A673 (cell line): Measurements from ENCODE around the gene ASB1. TPM values are rescaled to one million over a fixed set of nuclear protein-coding genes. Genes with fewer than 3 reads are reported as not detected.

ENCODE experiments used
- BruUV-seq: library from RNA; stranded (reverse); fragments of 400-500 nt; replicated peaks from 2 replicates; lab custom pipeline; 2021; lab: Mats Ljungman, UMichigan
- CTCF ChIA-PET: fragments of 300-600 bp; sonication (Branson Sonifier 250); formaldehyde crosslinking; loops from one replicate; lab custom pipeline; 2022; ENCODE audit warnings: antibody characterized with exemption; lab: Charles Lee
- POLR2A ChIA-PET: fragments of 300-600 bp; sonication (Branson Sonifier 250); formaldehyde crosslinking; loops from one replicate; lab custom pipeline; 2022; ENCODE audit warnings: antibody characterized with exemption; ENCODE audit not compliant: low non-redundant PET; lab: Charles Lee
- DNase-seq: peaks from one replicate; pipeline ENCODE4 v3.0.0-alpha.2; 2015; ENCODE audit warnings: low spot score
- H3K27ac ChIP-seq: fragments of 200-600 bp; sonication (generic); 2 replicates; pipeline ENCODE4 v1.5.1; 2016; ENCODE audit warnings: mixed run types, low read depth, mild to moderate bottlenecking, mixed read lengths, antibody characterized with exemption, low read length; ENCODE audit not compliant: poor library complexity, severe bottlenecking
- H3K27me3 ChIP-seq: fragments of 200-600 bp; sonication (generic); replicated peaks from 2 replicates; pipeline ENCODE4 v1.6.1; 2017; ENCODE audit warnings: mixed run types, low read depth, mild to moderate bottlenecking, mixed read lengths, antibody characterized with exemption, low read length; ENCODE audit not compliant: insufficient read depth, poor library complexity
- H3K36me3 ChIP-seq: fragments of 200-600 bp; sonication (generic); 2 replicates; pipeline ENCODE4 v1.6.1; 2016; ENCODE audit warnings: mixed run types, mild to moderate bottlenecking, mixed read lengths, antibody characterized with exemption, low read length; ENCODE audit not compliant: insufficient read depth, poor library complexity, severe bottlenecking
- H3K4me1 ChIP-seq: fragments of 200-600 bp; sonication (generic); 2 replicates; pipeline ENCODE4 v1.6.1; 2017; ENCODE audit warnings: mixed run types, mild to moderate bottlenecking, mixed read lengths, antibody characterized with exemption, low read length; ENCODE audit not compliant: insufficient read depth, poor library complexity, severe bottlenecking
- H3K4me3 ChIP-seq: fragments of 200-600 bp; sonication (generic); 2 replicates; pipeline ENCODE4 v1.5.1; 2016; ENCODE audit warnings: low read depth, mixed run types, mild to moderate bottlenecking, mixed read lengths, low read length; ENCODE audit not compliant: poor library complexity, severe bottlenecking
- H3K9me3 ChIP-seq: fragments of 200-600 bp; sonication (generic); 2 replicates; pipeline ENCODE4 v1.6.1; 2016; ENCODE audit warnings: mixed run types, low read depth, mild to moderate bottlenecking, mixed read lengths, antibody characterized with exemption, low read length; ENCODE audit not compliant: poor library complexity, severe bottlenecking
- CTCF ChIP-seq: fragments of 300-800, 200-600 bp; sonication (generic); conservative IDR thresholded peaks from 2 replicates; pipeline ENCODE4 v1.5.1; 2017; ENCODE audit warnings: low read depth, mild to moderate bottlenecking, antibody characterized with exemption, low read length, moderate library complexity, mixed read lengths
- EZH2 ChIP-seq: fragments of 200-600 bp; sonication (generic); IDR thresholded peaks from 2 replicates; pipeline ENCODE4 v1.6.1; 2017; ENCODE audit warnings: borderline replicate concordance, low read depth, mild to moderate bottlenecking, mixed read lengths, antibody characterized with exemption, low read length; ENCODE audit not compliant: poor library complexity, severe bottlenecking
- intact Hi-C: fragments of 100-400 bp; cut with micrococcal nuclease; formaldehyde crosslinking; loops from one replicate; pipeline ENCODE4 v1.10.0; 2022; ENCODE audit not compliant: unreplicated experiment
- total RNA-seq: library from RNA; stranded (reverse); gene quantifications from 2 replicates; pipeline ENCODE4 v1.2.3, GENCODE V29; 2021

ASB1 gene
- total RNA-seq, 1 experiment from 2014 or later: 36.9 TPM

GRCh38 chr2:238473523-238473922 lies 46.8 kb downstream of the ASB1 start:
- TF ChIP-seq CTCF: no peak
- TF ChIP-seq EZH2: no peak
- Histone ChIP-seq H3K27ac (no peak overlapping the region), H3K4me1 (no peaks in the 10 kb centered on the region), H3K27me3 (no peaks in the 10 kb centered on the region), H3K9me3 (peaks cover 24% of the 10 kb centered on the region), H3K4me3 (no peak overlapping the region), H3K36me3 (no peaks in the 10 kb centered on the region)
- POLR2A ChIA-PET: no interaction called here
- no peak for DNase-seq
- CTCF ChIA-PET: no interaction called here
- no TSS peak for BruUV-seq
- intact Hi-C loops: no loop called here

- Histone ChIP-seq H3K36me3 (no peaks in the 10 kb centered on the region), H3K9me3 (peaks cover 24% of the 10 kb centered on the region), H3K4me1 (no peaks in the 10 kb centered on the region), H3K27me3 (no peaks in the 10 kb centered on the region), H3K4me3 (no peak overlapping the region), H3K27ac (no peak overlapping the region)
- TF ChIP-seq CTCF (no peak), EZH2 (no peak)
- BruUV-seq: no TSS peak
- CTCF ChIA-PET: no interaction called here
- POLR2A ChIA-PET: no interaction called here
- no peak for DNase-seq
- intact Hi-C loops: no loop called here
Measured at GRCh38 chr2:238475034-238475433, 48.3 kb downstream of the ASB1 start.

- ChIA-PET POLR2A (no interaction called here), CTCF (no interaction called here)
- BruUV-seq: no TSS peak
Measured at GRCh38 chr2:238475566-238475965, 48.8 kb downstream of the ASB1 start.

More at GRCh38 chr2:238475566-238475965, 48.8 kb downstream of the ASB1 start:
- no peak overlapping the region for H3K27ac ChIP-seq
- H3K36me3 ChIP-seq: no peaks in the 10 kb centered on the region
- TF ChIP-seq CTCF (no peak), EZH2 (no peak)
- H3K9me3 ChIP-seq: peaks cover 24% of the 10 kb centered on the region
- intact Hi-C loops: no loop called here
- no peaks in the 10 kb centered on the region for H3K4me1 ChIP-seq
- DNase-seq: no peak
- no peaks in the 10 kb centered on the region for H3K27me3 ChIP-seq
- H3K4me3 ChIP-seq: no peak overlapping the region
